Activated T-cell treated with anti-CD3 and anti-CD28 coated beads for 24 hours (primary cell): ENCODE data around the gene BRD3.

ENCODE experiments used
- DNase-seq: peaks from one replicate; pipeline ENCODE4 v3.0.0-alpha.2; 2020; ENCODE audit warnings: low read depth

BRD3 gene

DNA sequence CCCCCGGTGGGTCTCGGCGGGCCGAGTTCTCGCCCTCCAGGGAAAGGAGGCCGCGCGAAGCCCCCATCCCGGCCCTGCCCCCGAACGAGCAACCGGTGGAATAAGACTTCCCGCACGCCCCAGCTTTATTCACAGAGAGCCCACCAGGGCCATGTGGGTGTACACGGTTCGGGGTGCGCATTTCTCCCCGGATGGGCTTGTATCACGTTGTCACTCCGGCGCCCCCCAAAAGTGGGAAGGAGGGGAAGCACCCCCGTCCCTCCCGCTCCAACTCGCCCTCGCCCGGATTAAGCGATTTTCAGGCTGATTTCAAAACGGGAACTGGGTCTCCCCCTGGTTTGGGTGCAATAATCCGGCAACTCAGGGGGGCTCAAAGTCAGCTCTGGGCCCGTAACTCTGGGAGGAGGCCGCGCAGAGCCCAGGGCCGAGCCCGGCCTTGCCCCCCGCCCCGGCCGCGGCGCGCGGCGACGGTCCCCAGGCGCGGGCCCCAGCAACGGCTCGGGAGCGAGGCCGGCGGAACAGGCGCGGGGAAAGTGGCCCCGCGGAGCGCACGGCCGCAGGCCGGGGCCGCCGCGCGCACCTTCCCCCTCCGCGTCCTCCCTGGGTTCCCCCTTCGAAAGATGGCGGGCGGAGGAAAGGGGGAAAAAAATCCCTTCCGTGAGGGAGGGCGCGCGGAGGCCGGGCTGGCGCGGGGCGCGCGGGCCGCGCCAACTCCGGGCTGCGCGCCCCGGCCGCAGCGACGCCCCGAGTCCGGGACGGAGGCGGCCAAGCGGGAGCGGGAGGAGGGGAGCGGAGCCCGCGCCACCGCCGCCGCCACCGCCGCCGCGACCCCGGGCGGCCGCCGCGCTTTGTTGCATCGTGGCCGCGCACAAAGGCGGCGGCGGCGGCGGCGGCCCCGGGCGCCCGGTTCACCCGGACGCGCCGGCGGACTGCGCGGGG lies 644 bp downstream of the BRD3 start:
- no peak for DNase-seq

DNA sequence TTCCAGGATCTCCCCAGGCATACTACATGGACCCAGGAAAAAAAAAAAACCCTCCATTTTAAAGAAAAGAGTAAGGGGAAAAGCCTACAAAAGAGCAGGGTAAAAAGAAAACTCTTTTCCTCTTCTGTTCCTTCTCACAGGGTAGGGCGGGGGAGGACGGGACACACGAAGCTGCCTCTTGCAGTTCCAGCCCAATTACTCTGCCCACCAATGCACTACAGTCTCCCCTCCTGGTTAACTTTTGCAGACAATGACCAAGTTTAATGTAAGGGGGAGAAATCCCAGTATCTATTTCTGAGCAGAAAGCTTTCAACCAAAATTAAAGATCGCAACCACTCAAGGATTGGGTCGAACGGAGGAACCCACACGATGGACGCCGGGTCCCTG lies 1.3 kb downstream of the BRD3 start:
- no peak for DNase-seq

- DNase-seq, result peak; percentile 63
Observed at GRCh38 chr9:134065612-134066419, 2.0 kb downstream of the BRD3 start.

DNA sequence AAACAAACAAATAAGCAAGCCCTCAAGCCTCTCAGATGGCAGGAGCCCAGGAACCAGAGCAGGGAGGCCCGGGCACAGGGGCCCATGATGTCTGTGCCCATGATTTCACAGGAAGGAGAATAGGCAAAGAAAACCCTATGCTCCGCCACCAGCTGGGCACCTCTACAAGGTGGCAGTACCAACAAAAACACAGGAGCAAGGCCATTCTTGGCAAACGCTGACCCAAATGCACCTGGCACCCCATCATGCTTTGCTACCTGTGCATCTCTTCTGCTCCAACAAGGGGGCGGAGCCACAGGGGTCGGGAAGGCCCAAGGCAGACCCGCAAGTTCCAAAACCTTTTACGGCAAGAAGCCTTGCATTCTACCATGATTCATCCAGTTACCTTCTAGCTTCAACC lies 3.1 kb downstream of the BRD3 start:
- no peak for DNase-seq

DNA sequence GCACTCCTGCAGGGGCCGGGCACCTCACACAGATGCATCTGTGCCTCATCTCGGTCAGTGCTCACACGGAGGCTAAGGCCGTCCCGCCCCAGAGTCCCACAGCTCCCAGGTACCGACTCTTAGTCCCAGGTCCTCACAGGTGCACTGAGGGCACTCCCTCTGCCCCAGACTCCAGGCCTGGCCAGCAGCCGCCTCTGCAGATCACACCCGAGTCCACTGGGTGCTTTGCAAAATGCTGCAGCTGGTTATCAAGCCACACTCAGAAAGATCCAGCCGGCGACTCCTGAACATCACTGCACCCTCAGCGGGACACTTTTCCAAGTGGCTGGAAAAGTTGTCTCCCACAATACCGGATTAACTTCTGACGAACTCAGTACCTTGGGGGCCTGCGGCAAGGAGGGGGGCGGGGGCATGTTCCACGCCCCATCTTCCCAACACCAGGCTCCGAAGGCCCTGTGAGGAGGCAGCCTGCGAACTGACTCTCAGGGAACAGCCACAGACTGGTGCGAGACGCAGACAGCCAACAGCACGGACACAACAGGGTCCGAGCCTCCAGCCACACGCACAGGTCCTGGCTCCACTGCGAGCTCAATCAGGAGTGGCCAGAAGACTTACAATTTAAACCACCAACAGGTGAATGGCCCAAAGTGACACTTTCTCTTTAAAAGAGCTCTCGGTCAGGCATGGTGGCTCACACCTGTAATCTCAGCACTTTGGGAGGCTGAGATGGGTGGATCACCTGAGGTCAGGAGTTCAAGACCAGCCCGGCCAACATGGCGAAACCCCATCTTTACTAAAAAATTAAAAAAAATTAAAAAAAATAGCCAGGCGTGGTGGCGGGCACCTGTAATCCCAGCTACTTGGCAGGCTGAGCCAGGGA lies 4.0 kb downstream of the BRD3 start:
- no peak for DNase-seq

- no peak for DNase-seq
Observed at GRCh38 chr9:134063088-134063570, 4.7 kb downstream of the BRD3 start.

DNA sequence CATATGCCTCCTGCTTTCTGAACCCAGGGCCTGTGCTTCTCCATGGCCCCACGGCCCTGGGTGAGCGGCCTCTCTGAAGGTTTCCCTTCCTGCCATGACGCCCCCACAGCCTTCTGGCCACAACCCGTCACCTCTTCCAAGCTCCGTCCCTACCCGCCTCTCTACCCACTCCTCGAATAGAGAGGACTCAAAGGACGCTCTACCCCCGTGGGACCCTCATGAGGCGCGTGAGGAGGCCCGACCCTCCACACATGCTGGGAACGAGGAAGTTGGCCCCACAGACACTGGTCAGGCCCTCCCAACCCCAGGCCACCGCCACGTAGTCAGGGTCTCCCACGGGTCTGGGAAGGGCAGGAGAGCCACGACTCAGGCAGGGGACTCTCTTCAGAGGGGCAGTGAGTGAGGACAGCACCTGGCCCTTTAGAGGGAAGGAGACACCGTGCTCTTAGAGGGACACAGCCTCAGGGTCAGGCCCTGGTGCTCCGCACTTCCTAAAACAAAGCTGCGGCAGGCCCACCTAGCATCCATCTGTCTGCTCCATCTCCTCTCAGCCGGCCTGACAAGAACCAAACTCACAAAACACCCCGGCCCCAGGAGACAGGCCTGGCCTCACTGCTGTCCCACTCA lies 5.3 kb downstream of the BRD3 start:
- no peak for DNase-seq

- DNase-seq, result no peak
Observed at GRCh38 chr9:134061688-134062371, 6.0 kb downstream of the BRD3 start.

DNA sequence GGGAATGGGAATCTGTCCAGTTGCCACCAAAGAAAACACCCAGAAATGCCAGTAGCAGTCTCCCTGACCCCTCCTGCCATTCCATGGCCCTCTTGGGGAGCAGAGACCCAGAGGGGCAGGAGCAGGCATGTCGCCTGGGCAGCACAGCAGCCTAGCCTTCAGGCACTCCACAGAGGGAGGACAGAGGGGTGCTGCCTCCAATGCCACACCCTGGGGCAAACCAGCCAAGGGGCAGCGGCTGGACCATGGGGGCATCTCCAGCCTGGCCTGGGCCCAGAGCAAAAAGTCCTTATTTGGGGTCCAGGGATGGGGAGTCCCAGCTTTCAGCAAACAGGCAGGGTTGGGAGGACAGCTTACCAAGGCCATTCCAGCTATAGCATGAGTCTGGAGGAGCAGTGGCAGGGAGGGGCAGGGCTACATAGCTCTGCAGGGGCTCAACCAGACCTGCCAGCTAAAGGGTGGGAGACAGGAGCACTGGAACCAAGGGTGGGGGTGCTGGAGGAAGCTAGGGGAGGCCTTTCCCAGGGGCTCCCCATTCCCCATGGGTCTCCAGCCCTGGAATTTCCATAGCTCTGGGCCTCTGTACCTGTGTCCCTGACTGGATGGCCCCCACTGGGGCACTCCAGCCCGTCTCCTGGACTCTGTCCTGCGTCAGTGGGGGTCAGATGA lies 6.7 kb downstream of the BRD3 start:
- no peak for DNase-seq

GRCh38 chr9:134060546-134060945 lies 7.3 kb downstream of the BRD3 start:
- DNase-seq, result no peak

DNA sequence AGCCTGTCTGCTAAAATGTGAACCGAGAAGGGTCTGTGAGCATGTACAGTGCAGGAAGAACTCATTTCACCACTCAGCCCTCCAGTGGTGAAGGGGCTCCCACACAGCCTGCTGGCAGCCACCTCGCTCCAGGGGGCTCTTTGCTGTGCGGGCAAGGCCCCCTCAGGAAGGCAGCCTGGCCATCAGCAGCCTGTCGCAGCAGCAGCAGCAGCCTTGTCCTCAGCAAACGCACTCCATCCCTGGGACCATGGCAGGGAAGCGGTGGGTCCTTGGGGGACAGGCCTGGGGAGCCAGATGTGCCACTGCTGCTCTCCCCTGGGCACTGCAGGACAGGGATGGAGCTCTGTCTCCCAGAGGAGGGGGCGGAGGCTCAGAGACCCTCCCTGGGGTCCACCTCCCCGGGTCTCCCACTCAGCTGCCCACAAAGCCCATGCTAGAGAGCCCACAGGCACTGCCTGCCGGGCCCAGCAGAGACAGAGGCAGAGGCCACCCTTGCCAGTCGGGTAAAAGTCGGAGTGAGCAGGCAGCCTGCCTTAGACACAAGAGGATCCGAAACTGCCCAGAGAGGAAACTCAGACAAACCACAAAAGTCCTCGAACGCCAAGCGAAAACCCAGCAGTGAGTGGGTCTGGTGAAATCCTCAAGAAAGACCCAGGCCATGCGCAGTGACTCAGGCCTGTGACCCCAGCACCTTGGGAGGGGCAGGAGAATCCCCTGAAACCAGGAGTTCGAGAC lies 8.0 kb downstream of the BRD3 start:
- DNase-seq, result no peak

- no peak for DNase-seq
Observed at GRCh38 chr9:134059188-134059641, 8.6 kb downstream of the BRD3 start.

GRCh38 chr9:134058716-134059115 lies 9.1 kb downstream of the BRD3 start:
- DNase-seq, result no peak

GRCh38 chr9:134057751-134058701 lies 9.8 kb downstream of the BRD3 start:
- no peak for DNase-seq

- no peak for DNase-seq
Observed at GRCh38 chr9:134057307-134057657, 10.5 kb downstream of the BRD3 start.

- DNase-seq, result no peak
Observed at GRCh38 chr9:134056483-134057306, 11.1 kb downstream of the BRD3 start.

DNA sequence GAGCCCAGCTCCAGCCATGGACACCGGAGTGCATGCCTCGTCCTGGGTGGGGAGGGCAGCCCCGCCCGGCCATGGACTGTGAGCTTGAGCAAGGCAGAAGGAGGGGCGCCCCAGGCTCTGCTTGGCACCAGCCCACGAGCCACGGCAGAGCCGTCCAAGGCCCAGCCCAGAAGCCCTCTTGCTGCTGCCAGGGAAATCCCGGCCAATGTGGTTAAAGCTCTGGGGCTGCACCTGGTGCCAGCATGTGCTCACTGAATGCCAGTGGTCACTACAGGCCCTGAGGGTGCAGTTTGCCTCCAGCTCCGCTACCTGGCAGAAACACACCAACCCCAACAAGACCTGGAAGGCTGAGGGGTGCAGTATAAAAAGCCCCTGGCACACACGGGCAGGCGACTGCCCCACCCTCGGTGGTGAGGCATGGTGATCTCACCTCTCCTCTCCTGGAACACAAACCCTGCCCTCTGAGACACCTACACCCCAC lies 11.8 kb downstream of the BRD3 start:
- no peak for DNase-seq
